ENCODE measurements around the gene ZFHX3. TPM values are rescaled to one million over a fixed set of nuclear protein-coding genes. Genes with fewer than 3 reads are reported as not detected.

ZFHX3 gene
- total and polyA plus RNA-seq, 2 donors (not counting 3 experiments of a cell fraction or from before 2014, with no cell fraction given): 3.7 to 18.8 TPM

GRCh38 chr16:72928090-72928981 lies 119.6 kb downstream of the ZFHX3 start:
- intact Hi-C loops (cut with micrococcal nuclease): no loop called here
- no TSS peak for BruUV-seq (replicated peaks)

More at GRCh38 chr16:72928090-72928981, 119.6 kb downstream of the ZFHX3 start:
- Histone ChIP-seq H2AFZ (ENCODE audit: low read depth, low read length) (no peak overlapping the region), H3K9me1 (replicated peaks; ENCODE audit: control insufficient read depth, extremely low read depth, insufficient read depth, low read length) (no peaks in the 10 kb centered on the region), H3K4me3 (replicated peaks in 1 of 3; ENCODE audit: insufficient read depth in 1 of 3, low read depth in 1 of 3, low read length in 3 of 3) (no peak overlapping the region), H3K79me2 (ENCODE audit: control insufficient read depth, insufficient read depth, low read length) (peaks cover 1% of the 10 kb centered on the region), H3K27me3 (ENCODE audit: control insufficient read depth in 2 of 2, insufficient read depth in 2 of 2, low read length in 2 of 2) (no peaks in the 10 kb centered on the region), H3K9me3 (replicated peaks; ENCODE audit: control insufficient read depth, insufficient read depth, low read length) (no peaks in the 10 kb centered on the region), H3K9ac (replicated peaks; ENCODE audit: extremely low read depth, insufficient read depth, low read length) (no peak overlapping the region), H4K20me1 (replicated peaks; ENCODE audit: control insufficient read depth, extremely low read depth, insufficient read depth, low read length) (peaks cover 4% of the 10 kb centered on the region), H3K27ac (ENCODE audit: insufficient read depth, low read depth, low read length) (no peak overlapping the region), H3K4me2 (ENCODE audit: insufficient read depth, low read length) (no peak overlapping the region), H3K36me3 (ENCODE audit: control insufficient read depth in 2 of 2, extremely low read depth in 1 of 2, insufficient read depth in 2 of 2, low read length in 2 of 2) (no peaks in the 10 kb centered on the region), H3K4me1 (ENCODE audit: control insufficient read depth, extremely low read depth, insufficient read depth, low read length) (peaks cover 14% of the 10 kb centered on the region)
- FAIRE-seq (no peak), DNase-seq (ENCODE audit: low read depth, low spot score) (no peak)
- ChIA-PET POLR2A (no interaction called here), CTCF (no interaction called here)
- dilution Hi-C loops (cut with MboI; ENCODE audit: extremely low pct_ligation_motif_present, low sequenced_read_pairs): no loop called here
- no peak for TF ChIP-seq JUN (IDR thresholded peaks at IDR 0.05; ENCODE audit: borderline replicate concordance, insufficient read depth, insufficient read length, low read depth)
- no peak for TF ChIP-seq POLR2A (IDR thresholded peaks at IDR 0.05; ENCODE audit: low read depth, low read length)
- TF ChIP-seq POLR2AphosphoS5 (IDR thresholded peaks at IDR 0.05; ENCODE audit: insufficient read depth, low read depth, low read length): no peak
- TF ChIP-seq, protein P1, sequence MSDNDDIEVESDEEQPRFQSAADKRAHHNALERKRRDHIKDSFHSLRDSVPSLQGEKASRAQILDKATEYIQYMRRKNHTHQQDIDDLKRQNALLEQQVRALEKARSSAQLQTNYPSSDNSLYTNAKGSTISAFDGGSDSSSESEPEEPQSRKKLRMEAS (IDR thresholded peaks at IDR 0.05; ENCODE audit: insufficient read depth, insufficient read length): no peak
- TF ChIP-seq MYC (IDR thresholded peaks at IDR 0.05; ENCODE audit: low read depth, low read length): no peak
- TF ChIP-seq, protein P2, sequence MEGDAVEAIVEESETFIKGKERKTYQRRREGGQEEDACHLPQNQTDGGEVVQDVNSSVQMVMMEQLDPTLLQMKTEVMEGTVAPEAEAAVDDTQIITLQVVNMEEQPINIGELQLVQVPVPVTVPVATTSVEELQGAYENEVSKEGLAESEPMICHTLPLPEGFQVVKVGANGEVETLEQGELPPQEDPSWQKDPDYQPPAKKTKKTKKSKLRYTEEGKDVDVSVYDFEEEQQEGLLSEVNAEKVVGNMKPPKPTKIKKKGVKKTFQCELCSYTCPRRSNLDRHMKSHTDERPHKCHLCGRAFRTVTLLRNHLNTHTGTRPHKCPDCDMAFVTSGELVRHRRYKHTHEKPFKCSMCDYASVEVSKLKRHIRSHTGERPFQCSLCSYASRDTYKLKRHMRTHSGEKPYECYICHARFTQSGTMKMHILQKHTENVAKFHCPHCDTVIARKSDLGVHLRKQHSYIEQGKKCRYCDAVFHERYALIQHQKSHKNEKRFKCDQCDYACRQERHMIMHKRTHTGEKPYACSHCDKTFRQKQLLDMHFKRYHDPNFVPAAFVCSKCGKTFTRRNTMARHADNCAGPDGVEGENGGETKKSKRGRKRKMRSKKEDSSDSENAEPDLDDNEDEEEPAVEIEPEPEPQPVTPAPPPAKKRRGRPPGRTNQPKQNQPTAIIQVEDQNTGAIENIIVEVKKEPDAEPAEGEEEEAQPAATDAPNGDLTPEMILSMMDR (IDR thresholded peaks at IDR 0.05; ENCODE audit: extremely low read depth in 1 of 2, insufficient read depth in 1 of 2, low read depth in 1 of 2, low read length in 2 of 2): no peak

Measured in endothelial cell of umbilical vein (primary cell).